Adipose tissue (tissue), 3 donors: ENCODE measurements around the gene TAPBPL. TPM values are rescaled to one million over a fixed set of nuclear protein-coding genes. Genes with fewer than 3 reads are reported as not detected.

ENCODE experiments used
- H3K27ac ChIP-seq: one replicate; pipeline ENCODE4 v1.5.1; 2013; ENCODE audit warnings: low read depth, low read length
- WGBS, 3 donors: extraction: QIAGEN DNeasy Blood & Tissue Kit; methylation state at CpG; one replicate each; pipeline ENCODE4 v1.1.7; 2013; 5-methylcytosine and 5-hydroxymethylcytosine counted together
- polyA plus RNA-seq, 3 donors: library from polyadenylated mRNA; stranded (reverse); fragments of 200-250 nt; gene quantifications; one replicate each; pipeline ENCODE4 v1.2.3, GENCODE V29; 2013
- donor health status: healthy with polysubstance abuse.
- donor health status: Bipolar disorder and iron deficiency.
- donor health status: healthy.

TAPBPL gene
- polyA plus RNA-seq, 3 donors = 8.0 to 15.9 (median 8.9) TPM

- no peak overlapping the region for H3K27ac ChIP-seq
- WGBS, 3 donors = 76 to 87% (median 85%) methylated on average over 17 of the region's 17 CpGs
Measured at GRCh38 chr12:6434205-6435140, 17.4 kb upstream of the TAPBPL start.

DNA sequence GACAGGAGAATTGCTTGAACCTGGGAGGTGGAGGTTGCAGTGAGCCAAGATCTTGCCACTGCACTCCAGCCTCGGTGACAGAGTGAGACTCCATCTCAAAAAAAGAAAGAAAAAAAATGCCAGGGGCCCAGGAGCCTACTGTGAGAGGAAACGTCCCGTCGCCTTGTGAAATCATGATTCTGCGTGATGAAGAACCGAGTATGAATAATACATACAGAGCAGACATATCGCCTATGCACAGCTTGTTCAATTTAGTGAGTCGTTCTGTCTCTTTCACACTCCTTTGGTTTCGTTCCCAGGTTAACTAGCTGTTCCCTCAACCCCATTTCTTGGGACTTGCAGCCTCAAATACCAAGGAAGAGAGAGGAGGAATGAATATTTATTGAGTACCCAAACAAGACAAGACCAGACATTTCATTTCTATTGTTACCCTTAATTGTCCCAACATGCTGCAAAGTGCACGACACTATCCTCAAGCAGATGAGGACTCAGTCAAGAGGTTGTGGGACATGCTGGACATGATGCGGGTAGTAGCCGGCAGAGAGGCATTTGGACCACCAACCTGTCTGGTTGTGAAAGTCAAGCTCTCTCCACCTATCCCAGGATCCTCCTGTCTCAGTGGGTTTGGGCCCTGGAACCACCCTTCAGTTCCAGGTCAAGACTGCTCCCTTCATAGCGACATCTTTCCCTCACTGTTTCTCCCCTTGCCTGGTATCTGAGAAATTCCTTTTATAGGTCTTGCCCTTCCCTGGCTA, 15.7 kb upstream of the TAPBPL start:
- 81 to 85% (median 84%) methylated on average over 13 of the region's 13 CpGs for WGBS, 3 donors
- no peak overlapping the region for H3K27ac ChIP-seq

DNA sequence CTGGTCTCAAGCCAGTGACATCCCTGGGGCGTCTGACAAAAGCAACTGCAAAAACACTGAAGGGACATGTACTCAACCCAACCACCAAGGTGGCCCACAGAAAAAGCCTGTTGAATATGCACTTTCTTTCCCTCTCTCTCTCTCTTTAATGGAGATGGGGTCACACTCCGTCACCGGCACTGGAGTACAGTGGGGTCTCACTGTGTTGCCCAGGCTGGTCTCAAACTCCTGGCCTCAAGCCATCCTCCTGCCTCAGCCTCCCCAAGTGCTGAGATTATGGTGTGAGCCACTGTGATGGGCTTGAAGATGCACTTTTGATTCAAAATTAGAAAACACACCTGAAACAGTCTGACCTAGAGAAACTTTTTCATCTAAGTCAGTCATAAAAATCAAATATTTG, 14.3 kb upstream of the TAPBPL start:
- 84 to 90% (median 86%) methylated on average over 3 of the region's 3 CpGs for WGBS, 3 donors
- H3K27ac ChIP-seq = no peak overlapping the region

GRCh38 chr12:6438345-6438744, 13.5 kb upstream of the TAPBPL start:
- 86 to 92% (median 88%) methylated on average over 12 of the region's 12 CpGs for WGBS, 3 donors
- H3K27ac ChIP-seq = no peak overlapping the region

- 15 to 48% (median 18%) methylated on average over 1 of the region's 1 CpG for WGBS, 3 donors
- H3K27ac ChIP-seq = no peak overlapping the region
Measured at GRCh38 chr12:6440391-6440790, 11.5 kb upstream of the TAPBPL start.

DNA sequence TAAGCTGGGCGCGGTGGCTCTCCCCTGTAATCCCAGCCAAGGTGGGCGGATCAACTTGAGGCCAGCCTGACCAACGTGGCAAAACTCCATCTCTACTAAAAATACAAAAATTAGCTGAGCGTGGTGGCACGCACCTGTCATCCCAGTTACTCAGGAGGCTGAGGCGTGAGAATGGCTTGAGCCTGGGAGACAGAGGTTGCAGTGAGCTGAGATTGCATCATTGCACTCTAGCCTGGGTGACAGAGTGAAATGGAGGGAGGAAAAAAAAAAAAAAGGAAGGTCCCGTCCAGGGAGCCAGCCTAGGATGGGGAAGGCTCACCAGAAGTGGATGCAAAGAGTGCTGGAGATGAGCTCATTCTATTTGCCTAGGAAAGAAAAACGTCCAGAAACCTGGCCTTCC, 9.0 kb upstream of the TAPBPL start:
- 75 to 83% (median 80%) methylated on average over 9 of the region's 9 CpGs for WGBS, 3 donors
- H3K27ac ChIP-seq = no peak overlapping the region

DNA sequence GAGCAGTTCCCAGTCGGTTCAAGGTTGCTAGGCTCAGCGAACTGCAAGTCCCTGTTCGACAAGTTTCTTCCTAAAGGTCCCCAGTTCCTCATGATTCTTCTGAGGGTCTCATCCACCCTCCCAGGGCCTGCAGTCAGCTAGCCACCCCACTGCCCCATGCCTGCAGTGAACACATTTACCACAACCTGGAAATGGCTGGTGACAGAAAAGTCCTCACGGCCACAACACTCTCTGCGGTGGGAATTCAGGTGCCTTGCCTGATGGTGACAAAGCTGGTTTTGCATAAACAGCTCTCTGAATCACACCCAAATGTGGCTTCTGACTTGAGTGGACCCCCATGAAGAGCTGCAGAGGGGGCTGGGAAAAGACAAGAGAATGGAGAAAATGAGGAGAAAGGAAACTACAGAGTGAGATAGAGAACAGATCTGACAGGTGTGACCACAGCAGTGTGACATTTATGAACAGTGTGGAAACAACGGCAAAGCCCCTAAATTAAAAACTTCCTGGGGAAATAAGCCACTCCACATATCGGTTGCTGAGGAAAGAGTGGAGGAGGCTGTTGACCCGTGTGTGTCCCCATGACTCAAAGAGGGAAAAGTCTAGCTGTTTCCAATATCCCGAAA, 8.4 kb upstream of the TAPBPL start:
- WGBS, 3 donors = 50 to 60% (median 53%) methylated on average over 9 of the region's 9 CpGs
- no peak overlapping the region for H3K27ac ChIP-seq

- WGBS, 3 donors = 73 to 83% (median 83%) methylated on average over 4 of the region's 4 CpGs
Measured at GRCh38 chr12:6444031-6444430, 7.8 kb upstream of the TAPBPL start.

DNA sequence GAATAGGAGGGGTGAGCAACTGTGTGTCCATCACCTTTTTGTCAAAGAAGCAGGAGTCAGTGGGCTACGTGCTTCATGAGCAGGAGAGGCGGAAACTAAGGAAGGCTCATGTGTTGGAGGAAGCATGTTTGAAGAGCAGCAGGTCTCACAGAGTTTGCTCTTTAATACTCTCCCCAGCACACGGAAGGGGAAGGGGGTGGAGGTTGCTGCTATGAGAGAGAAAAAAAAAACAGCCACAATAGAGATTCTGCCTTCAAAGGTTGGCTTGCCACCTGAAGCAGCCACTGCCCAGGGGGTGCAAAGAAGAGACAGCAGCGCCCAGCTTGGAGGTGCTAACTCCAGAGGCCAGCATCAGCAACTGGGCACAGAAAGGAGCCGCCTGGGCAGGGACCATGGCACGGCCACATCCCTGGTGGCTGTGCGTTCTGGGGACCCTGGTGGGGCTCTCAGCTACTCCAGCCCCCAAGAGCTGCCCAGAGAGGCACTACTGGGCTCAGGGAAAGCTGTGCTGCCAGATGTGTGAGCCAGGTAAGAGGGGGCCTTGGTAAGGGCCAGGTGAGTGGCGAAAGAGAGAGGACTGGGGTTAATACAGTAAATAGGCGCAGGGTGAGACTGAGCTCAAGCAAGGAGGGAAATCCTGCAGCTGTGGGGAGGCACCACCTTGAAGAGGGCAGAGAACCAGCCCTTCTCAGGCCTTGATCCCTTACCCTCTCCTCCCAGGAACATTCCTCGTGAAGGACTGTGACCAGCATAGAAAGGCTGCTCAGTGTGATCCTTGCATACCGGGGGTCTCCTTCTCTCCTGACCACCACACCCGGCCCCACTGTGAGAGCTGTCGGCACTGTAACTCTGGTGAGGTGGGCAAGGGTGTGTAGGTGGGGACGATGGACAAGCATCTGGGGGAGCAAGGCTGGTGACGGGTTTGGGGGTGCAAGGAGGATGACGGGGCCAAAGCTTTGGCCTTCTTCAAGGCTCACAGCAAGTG, 6.8 kb upstream of the TAPBPL start, which contains the start of gene CD27:
CD27 (plus strand) TSS at position 252 of the 985 bp plus-strand sequence; CDS start at position 393, 141 bp downstream.
- 87 to 88% (median 88%) methylated on average over 16 of the region's 16 CpGs for WGBS, 3 donors
- no peak within 1 kb of the TSS for H3K27ac ChIP-seq

More at GRCh38 chr12:6444031-6444430, 7.8 kb upstream of the TAPBPL start:
- H3K27ac ChIP-seq = no peak overlapping the region

- no peak overlapping the region for H3K27ac ChIP-seq
- WGBS, 3 donors = 73 to 81% (median 75%) methylated on average over 16 of the region's 16 CpGs
Measured at GRCh38 chr12:6450091-6450868, 1.6 kb upstream of the TAPBPL start.

DNA sequence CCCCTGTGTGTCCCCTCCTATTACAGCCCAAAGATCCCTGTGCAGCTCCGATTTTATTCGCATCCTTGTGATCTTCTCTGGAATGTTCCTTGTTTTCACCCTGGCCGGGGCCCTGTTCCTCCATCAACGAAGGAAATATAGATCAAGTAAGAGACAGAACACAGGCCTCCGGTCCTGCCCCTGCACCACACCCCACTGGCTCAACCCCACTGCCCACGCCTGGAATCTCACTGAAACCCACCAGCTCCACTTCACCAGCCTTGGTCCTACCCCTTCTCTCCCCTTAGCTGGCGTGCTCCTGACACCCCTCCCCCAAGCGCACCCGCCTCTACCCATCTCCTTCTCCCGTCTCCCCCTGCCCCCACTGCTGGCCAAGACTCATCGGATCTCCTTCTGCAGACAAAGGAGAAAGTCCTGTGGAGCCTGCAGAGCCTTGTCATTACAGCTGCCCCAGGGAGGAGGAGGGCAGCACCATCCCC, 934 bp upstream of the TAPBPL start:
- WGBS, 3 donors = 5 to 12% (median 10%) methylated on average over 11 of the region's 11 CpGs
- H3K27ac ChIP-seq = no peak overlapping the region

DNA sequence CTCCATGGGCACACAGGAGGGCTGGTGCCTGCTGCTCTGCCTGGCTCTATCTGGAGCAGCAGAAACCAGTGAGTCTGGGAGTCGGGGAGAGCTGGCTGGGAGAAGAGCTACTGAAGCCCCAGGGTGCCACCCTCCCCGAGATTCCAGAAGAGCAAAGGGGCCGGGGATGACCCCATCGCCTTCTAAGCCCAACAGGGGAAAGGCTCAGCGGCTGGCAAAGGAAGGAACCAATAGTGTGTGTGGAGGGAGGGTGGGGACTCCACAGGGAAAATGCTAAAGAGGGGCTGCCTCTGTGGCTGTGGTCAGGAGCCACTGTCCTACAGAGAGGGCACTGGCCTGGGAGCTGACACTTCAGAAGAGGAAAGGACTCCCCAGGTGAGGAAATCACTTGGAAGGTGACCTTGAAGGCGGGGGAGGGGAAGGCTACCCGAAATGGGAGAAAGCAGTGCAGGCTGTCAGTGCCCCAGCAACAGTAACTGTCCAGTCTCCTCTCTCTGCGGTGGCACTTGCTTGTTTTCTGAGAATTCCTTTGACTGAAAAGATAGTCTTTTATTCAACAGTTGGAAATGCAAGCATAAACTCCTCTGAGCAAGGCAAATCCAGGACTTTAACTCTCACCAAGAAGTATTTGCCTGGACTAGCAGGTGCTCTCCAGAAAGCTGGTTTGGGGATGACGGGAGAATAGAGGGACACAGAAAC, 552 bp downstream of the TAPBPL start:
- 2 to 6% (median 2%) methylated on average over 9 of the region's 9 CpGs for WGBS, 3 donors
- H3K27ac ChIP-seq = peak overlapping the region; percentile 53

DNA sequence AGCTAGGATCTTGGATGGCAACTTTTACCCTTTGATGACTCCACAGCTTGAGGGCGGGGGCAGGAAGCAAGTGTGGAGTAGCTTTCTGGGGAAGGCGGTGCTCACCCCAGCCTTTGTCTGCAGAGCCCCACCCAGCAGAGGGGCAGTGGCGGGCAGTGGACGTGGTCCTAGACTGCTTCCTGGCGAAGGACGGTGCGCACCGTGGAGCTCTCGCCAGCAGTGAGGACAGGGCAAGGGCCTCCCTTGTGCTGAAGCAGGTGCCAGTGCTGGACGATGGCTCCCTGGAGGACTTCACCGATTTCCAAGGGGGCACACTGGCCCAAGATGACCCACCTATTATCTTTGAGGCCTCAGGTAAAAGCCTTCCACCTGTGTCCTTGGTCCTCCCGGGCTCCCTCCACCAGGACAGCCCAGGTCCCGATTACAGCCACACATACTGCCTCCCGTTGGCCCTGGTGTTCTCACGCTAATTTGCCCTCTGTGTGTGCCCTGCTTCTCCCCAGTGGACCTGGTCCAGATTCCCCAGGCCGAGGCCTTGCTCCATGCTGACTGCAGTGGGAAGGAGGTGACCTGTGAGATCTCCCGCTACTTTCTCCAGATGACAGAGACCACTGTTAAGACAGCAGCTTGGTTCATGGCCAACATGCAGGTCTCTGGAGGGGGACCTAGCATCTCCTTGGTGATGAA, 1.2 kb downstream of the TAPBPL start:
- WGBS, 3 donors = 49 to 66% (median 53%) methylated on average over 16 to 17 of the region's 17 CpGs
- H3K27ac ChIP-seq = no peak overlapping the region

GRCh38 chr12:6457220-6457945, 5.5 kb downstream of the TAPBPL start:
- H3K27ac ChIP-seq = no peak overlapping the region
- WGBS, 3 donors = 89 to 93% (median 89%) methylated on average over 12 of the region's 12 CpGs

DNA sequence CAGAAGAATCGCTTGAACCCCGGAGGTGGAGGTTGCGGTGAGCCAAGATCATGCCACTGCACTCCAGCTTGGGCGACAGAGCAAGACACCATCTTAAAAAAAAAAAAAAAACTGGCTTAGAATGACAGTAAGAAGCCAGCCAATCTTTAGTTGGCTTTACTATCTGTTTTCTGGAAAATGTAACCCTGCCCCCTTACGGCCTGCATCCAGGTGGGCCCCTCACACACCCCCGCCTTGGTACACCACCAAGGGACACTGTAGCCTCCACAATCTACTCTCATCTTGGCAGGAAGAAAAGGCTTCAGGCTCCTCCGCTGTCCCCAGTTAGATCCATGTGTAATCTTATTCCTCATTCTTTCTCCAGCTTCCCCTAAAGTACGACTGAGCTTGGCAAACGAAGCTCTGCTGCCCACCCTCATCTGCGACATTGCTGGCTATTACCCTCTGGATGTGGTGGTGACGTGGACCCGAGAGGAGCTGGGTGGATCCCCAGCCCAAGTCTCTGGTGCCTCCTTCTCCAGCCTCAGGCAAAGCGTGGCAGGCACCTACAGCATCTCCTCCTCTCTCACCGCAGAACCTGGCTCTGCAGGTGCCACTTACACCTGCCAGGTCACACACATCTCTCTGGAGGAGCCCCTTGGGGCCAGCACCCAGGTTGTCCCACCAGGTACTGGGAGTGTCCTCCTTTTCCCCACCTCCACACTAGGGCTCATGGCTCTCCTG, 6.6 kb downstream of the TAPBPL start:
- whole genome bisulfite sequencing, 3 donors = 89 to 95% (median 94%) methylated on average over 14 of the region's 14 CpGs

More for the DNA sequence above, 6.6 kb downstream of the TAPBPL start:
- no peak overlapping the region for H3K27ac ChIP-seq
